B cell (primary cell): Measurements from ENCODE around the gene KLHL7. TPM values are rescaled to one million over a fixed set of nuclear protein-coding genes. Genes with fewer than 3 reads are reported as not detected.

Source experiments
- ATAC-seq: fragments of 200-7000 bp; cut with Tn5 transposase; one replicate; pipeline ENCODE4 v1.10.0; 2021; ENCODE audit warnings: low read depth, mild to moderate bottlenecking, moderate number of reproducible peaks, moderate library complexity
- CTCF ChIA-PET: fragments of 350-600 bp; sonication (Branson Sonifier 250); formaldehyde crosslinking; loops from one replicate; lab custom pipeline; 2021; ENCODE audit warnings: antibody characterized with exemption, inconsistent platforms; lab: Charles Lee
- POLR2A ChIA-PET: fragments of 350-600 bp; sonication (Branson Sonifier 250); formaldehyde crosslinking; loops from one replicate; lab custom pipeline; 2021; ENCODE audit warnings: antibody characterized with exemption; lab: Charles Lee
- DNase-seq: peaks from one replicate; pipeline ENCODE4 v3.0.0; 2013
- H2AFZ ChIP-seq: 2 replicates; pipeline ENCODE4 v1.6.1; 2012; ENCODE audit warnings: mild to moderate bottlenecking, low read depth, low read length; ENCODE audit not compliant: insufficient read depth, poor library complexity, severe bottlenecking
- H3K27ac ChIP-seq, 2 donors: 1 replicate in 1 of 2; 2 replicates in 1 of 2; pipeline ENCODE4 v1.5.1; 2012 to 2013; ENCODE audit warnings: low read length in 2 of 2, mild to moderate bottlenecking in 2 of 2, moderate library complexity in 1 of 2
- H3K27me3 ChIP-seq, 4 experiments: fragments of 200-600 bp in 1 of 4; sonication (generic) in 1 of 4; replicated peaks in 1 of 4; 1 replicate in 2 of 4; 2 replicates in 2 of 4; pipeline versions ENCODE4 v1.6.1 to v1.7.0; 2013 to 2016; ENCODE audit warnings: low read length in 3 of 4, mild to moderate bottlenecking in 2 of 4, mixed read lengths in 1 of 4, moderate library complexity in 1 of 4; ENCODE audit not compliant: insufficient read depth in 4 of 4, control insufficient read depth in 3 of 4; ENCODE audit errors: control extremely low read depth in 1 of 4
- H3K36me3 ChIP-seq, 2 experiments: replicated peaks in 1 of 2; 1 replicate in 1 of 2; 2 replicates in 1 of 2; pipeline versions ENCODE4 v1.6.1 to v1.7.1; 2013; ENCODE audit warnings: low read length in 1 of 2; ENCODE audit not compliant: insufficient read depth in 2 of 2, control insufficient read depth in 1 of 2; ENCODE audit errors: control extremely low read depth in 1 of 2, extremely low read depth in 1 of 2
- H3K4me1 ChIP-seq, 2 donors: fragments of 200-600 bp in 1 of 2; sonication (generic) in 1 of 2; 1 replicate in 1 of 2; 2 replicates in 1 of 2; pipeline versions ENCODE4 v1.5.1 to v1.6.1; 2013 to 2017; ENCODE audit warnings: low read length in 2 of 2; ENCODE audit not compliant: control insufficient read depth in 2 of 2, insufficient read depth in 2 of 2
- H3K4me2 ChIP-seq: replicated peaks from 2 replicates; pipeline ENCODE3; 2012; ENCODE audit warnings: mild to moderate bottlenecking, low read depth, low read length; ENCODE audit not compliant: poor library complexity, severe bottlenecking
- H3K4me3 ChIP-seq, 5 experiments: fragments of 200-600 bp in 1 of 5; sonication (generic) in 1 of 5; 1 replicate in 3 of 5; 2 replicates in 2 of 5; pipeline versions ENCODE4 v1.5.1 to v1.7.0; 2011 to 2016; ENCODE audit warnings: low read length in 4 of 5, mild to moderate bottlenecking in 4 of 5, low read depth in 2 of 5, control low read depth in 1 of 5, moderate library complexity in 1 of 5; ENCODE audit not compliant: insufficient read depth in 1 of 5; ENCODE audit errors: control extremely low read depth in 1 of 5, extremely low read depth in 1 of 5
- H3K79me2 ChIP-seq: fragments of 200-600 bp; sonication (generic); one replicate; pipeline ENCODE4 v1.6.0; 2016; ENCODE audit warnings: low read length; ENCODE audit not compliant: control insufficient read depth, insufficient read depth
- H3K9ac ChIP-seq: fragments of 200-600 bp; sonication (generic); 2 replicates; pipeline ENCODE4 v1.6.1; 2017; ENCODE audit warnings: mild to moderate bottlenecking, low read length, moderate library complexity
- H3K9me3 ChIP-seq, 3 donors: one replicate each; pipeline versions ENCODE4 v1.6.1 to v1.7.1; 2013; ENCODE audit warnings: low read length in 2 of 3; ENCODE audit not compliant: control insufficient read depth in 2 of 3, insufficient read depth in 1 of 3; ENCODE audit errors: control extremely low read depth in 1 of 3
- H4K20me1 ChIP-seq: 2 replicates; pipeline ENCODE4 v1.6.0; 2012; ENCODE audit warnings: mild to moderate bottlenecking, low read length; ENCODE audit not compliant: insufficient read depth, control insufficient read depth, poor library complexity, severe bottlenecking
- H3K27ac Mint-ChIP-seq: one replicate; pipeline ENCODE4 v1.8.0; 2021; ENCODE audit warnings: mixed read lengths
- H3K27me3 Mint-ChIP-seq: one replicate; pipeline ENCODE4 v1.8.0; 2021; ENCODE audit warnings: mixed read lengths
- H3K4me1 Mint-ChIP-seq: one replicate; pipeline ENCODE4 v1.8.0; 2021; ENCODE audit warnings: mixed read lengths
- H3K4me3 Mint-ChIP-seq: one replicate; pipeline ENCODE4 v1.8.0; 2021; ENCODE audit warnings: mixed read lengths
- H3K9me3 Mint-ChIP-seq: one replicate; pipeline ENCODE4 v1.8.0; 2022; ENCODE audit warnings: mixed read lengths; ENCODE audit not compliant: insufficient read depth
- EZH2 ChIP-seq: IDR thresholded peaks from 2 replicates; pipeline ENCODE4 v1.6.1; 2012; ENCODE audit warnings: borderline replicate concordance, low read depth, mild to moderate bottlenecking, moderate library complexity, low read length; ENCODE audit not compliant: insufficient read depth, poor library complexity, severe bottlenecking
- WGBS: methylation state at CpG from one replicate; pipeline ENCODE4 v1.1.5; 2013; ENCODE audit warnings: missing lambda C conversion rate; ENCODE audit not compliant: insufficient coverage; 5-methylcytosine and 5-hydroxymethylcytosine counted together
- intact Hi-C: fragments of 100-400 bp; cut with micrococcal nuclease; formaldehyde crosslinking; loops from one replicate; pipeline ENCODE4 v1.10.0; 2022
- polyA plus RNA-seq: library from polyadenylated mRNA; depleted of rRNA; stranded (reverse); fragments of >200 nt; gene quantifications from 2 replicates; pipeline ENCODE4 v1.2.3, GENCODE V29; 2012
- total RNA-seq, 2 donors: library from RNA; stranded (reverse); fragments of 120-200 nt in 1 of 2; gene quantifications; 1 replicate in 1 of 2; 2 replicates in 1 of 2; pipeline versions ENCODE4 v1.2.3 to v1.2.4, GENCODE V29; 2013 to 2022
- TF ChIP-seq, protein P1 (sequence below): fragments of 200-600 bp; IDR thresholded peaks from one replicate; pipeline ENCODE4 v1.8.0; 2022; ENCODE audit warnings: antibody characterized with exemption, mild to moderate bottlenecking

Gene KLHL7
- total and polyA plus RNA-seq, 2 donors (not counting 1 experiment from before 2014, with no cell fraction given), result 9.2 to 22.8 TPM

GRCh38 chr7:23183279-23184012 is 77.9 kb downstream of the KLHL7 start:
- Histone ChIP-seq H3K4me2 (peak overlapping the region; percentile 86), H3K27ac (no peak overlapping the region)
- no peak for ATAC-seq

More at GRCh38 chr7:23183279-23184012, 77.9 kb downstream of the KLHL7 start:
- Mint-ChIP-seq H3K4me1 (peaks cover 37% of the 10 kb centered on the region), H3K27me3 (no peaks in the 10 kb centered on the region), H3K4me3 (peak overlapping the region; percentile 80), H3K9me3 (no peaks in the 10 kb centered on the region), H3K27ac (peak overlapping the region; percentile 43)
- Histone ChIP-seq H2AFZ (no peak overlapping the region), H3K9ac (no peak overlapping the region), H3K36me3 (peaks cover 10 to 32% of the 10 kb centered on the region in 2 experiments), H3K27me3 (no peaks in the 10 kb centered on the region), H4K20me1 (peaks cover 10% of the 10 kb centered on the region), H3K4me3 (no peak overlapping the region), H3K9me3 (no peaks in the 10 kb centered on the region), H3K4me1 (peaks cover 17 to 20% of the 10 kb centered on the region in 2 donors), H3K79me2 (peaks cover 46% of the 10 kb centered on the region)
- TF ChIP-seq, protein P1, sequence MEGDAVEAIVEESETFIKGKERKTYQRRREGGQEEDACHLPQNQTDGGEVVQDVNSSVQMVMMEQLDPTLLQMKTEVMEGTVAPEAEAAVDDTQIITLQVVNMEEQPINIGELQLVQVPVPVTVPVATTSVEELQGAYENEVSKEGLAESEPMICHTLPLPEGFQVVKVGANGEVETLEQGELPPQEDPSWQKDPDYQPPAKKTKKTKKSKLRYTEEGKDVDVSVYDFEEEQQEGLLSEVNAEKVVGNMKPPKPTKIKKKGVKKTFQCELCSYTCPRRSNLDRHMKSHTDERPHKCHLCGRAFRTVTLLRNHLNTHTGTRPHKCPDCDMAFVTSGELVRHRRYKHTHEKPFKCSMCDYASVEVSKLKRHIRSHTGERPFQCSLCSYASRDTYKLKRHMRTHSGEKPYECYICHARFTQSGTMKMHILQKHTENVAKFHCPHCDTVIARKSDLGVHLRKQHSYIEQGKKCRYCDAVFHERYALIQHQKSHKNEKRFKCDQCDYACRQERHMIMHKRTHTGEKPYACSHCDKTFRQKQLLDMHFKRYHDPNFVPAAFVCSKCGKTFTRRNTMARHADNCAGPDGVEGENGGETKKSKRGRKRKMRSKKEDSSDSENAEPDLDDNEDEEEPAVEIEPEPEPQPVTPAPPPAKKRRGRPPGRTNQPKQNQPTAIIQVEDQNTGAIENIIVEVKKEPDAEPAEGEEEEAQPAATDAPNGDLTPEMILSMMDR, result no peak
- no peak for TF ChIP-seq EZH2
- 96% methylated on average over 12 of the region's 20 CpGs for whole genome bisulfite sequencing
- POLR2A ChIA-PET, result interaction anchor here (0.6 kb wide), 1 partner anchor 61 kb away, joined by 4 read pairs; no protein-coding TSS in a partner anchor
- peak; percentile 29 for DNase-seq
- CTCF ChIA-PET, result interaction anchor here (0.7 to 3.1 kb wide), 2 partner anchors 77 to 1993 kb away, joined by 4 to 15 read pairs; partner anchors contain the start of gene KLHL7
- intact Hi-C loops, result loop anchor here (5.0 to 10.0 kb wide), 5 partner anchors 359 to 1756 kb away; partner anchors contain the start of genes FAM221A, SP4 and TOMM7
